ENCODE data around the gene RBM33.

Gene RBM33

GRCh38 chr7:155741082-155741481, 96.6 kb downstream of the RBM33 start:
- Histone ChIP-seq H3K27ac (no peak overlapping the region), H3K36me3 (peaks cover 81 to 96% (median 92%) of the 10 kb centered on the region in 11 experiments), H3K4me1 (peaks cover 0 to 12% (median 0%) of the 10 kb centered on the region in 10 experiments; a peak in 6 of 20 replicates), H3K9me3 (replicated peaks in 1 of 11) (no peaks in the 10 kb centered on the region), H3K9ac (no peak overlapping the region), H3K27me3 (no peaks in the 10 kb centered on the region), H3K4me2 (no peak overlapping the region), H4K20me1 (peaks cover 25 to 81% (median 46%) of the 10 kb centered on the region in 11 experiments; a peak in 21 of 22 replicates), H3K4me3 (no peak overlapping the region)
- no peak for TF ChIP-seq Cebpa-rat (IDR thresholded peaks at IDR 0.05)

- Histone ChIP-seq H4K20me1 (peaks cover 19 to 81% (median 40%) of the 10 kb centered on the region in 11 experiments; a peak in 21 of 22 replicates), H3K4me3 (no peak overlapping the region), H3K4me1 (peaks cover 0 to 12% (median 0%) of the 10 kb centered on the region in 10 experiments; a peak in 6 of 20 replicates), H3K36me3 (peaks cover 88 to 100% (median 95%) of the 10 kb centered on the region in 11 experiments), H3K9ac (no peak overlapping the region), H3K27ac (no peak overlapping the region), H3K27me3 (no peaks in the 10 kb centered on the region), H3K4me2 (no peak overlapping the region), H3K9me3 (replicated peaks in 1 of 11) (no peaks in the 10 kb centered on the region)
- no peak for TF ChIP-seq Cebpa-rat (IDR thresholded peaks at IDR 0.05)
These were observed 97.3 kb downstream of the RBM33 start for GRCh38 chr7:155741805-155742204.

- Histone ChIP-seq H3K36me3 (peaks cover 89 to 100% (median 95%) of the 10 kb centered on the region in 11 experiments), H3K27me3 (no peaks in the 10 kb centered on the region), H3K9ac (no peak overlapping the region), H3K4me3 (no peak overlapping the region), H3K4me1 (peaks cover 0 to 23% (median 0%) of the 10 kb centered on the region in 10 experiments; a peak in 7 of 20 replicates), H3K27ac (no peak overlapping the region), H3K9me3 (replicated peaks in 1 of 11) (no peaks in the 10 kb centered on the region), H3K4me2 (no peak overlapping the region), H4K20me1 (peaks cover 15 to 81% (median 42%) of the 10 kb centered on the region in 11 experiments; a peak in 21 of 22 replicates)
- no peak for TF ChIP-seq Cebpa-rat (IDR thresholded peaks at IDR 0.05)
These were observed 98.7 kb downstream of the RBM33 start for GRCh38 chr7:155743177-155743576.

- H3K4me3 ChIP-seq: no peak overlapping the region
- no peak overlapping the region for H3K9ac ChIP-seq
- TF ChIP-seq Cebpa-rat (IDR thresholded peaks at IDR 0.05): no peak
- peaks cover 0 to 41% (median 0%) of the 10 kb centered on the region in 10 experiments; a peak in 8 of 20 replicates for H3K4me1 ChIP-seq
- H4K20me1 ChIP-seq: peaks cover 30 to 87% (median 56%) of the 10 kb centered on the region in 11 experiments; a peak in 21 of 22 replicates
- H3K4me2 ChIP-seq: no peak overlapping the region
- peaks cover 78 to 100% (median 96%) of the 10 kb centered on the region in 11 experiments for H3K36me3 ChIP-seq
- no peak overlapping the region for H3K27ac ChIP-seq
- no peaks in the 10 kb centered on the region for H3K9me3 ChIP-seq (replicated peaks in 1 of 11)
- H3K27me3 ChIP-seq: no peaks in the 10 kb centered on the region
These were observed 100.7 kb downstream of the RBM33 start for GRCh38 chr7:155744971-155745683.

GRCh38 chr7:155745737-155746136, 101.3 kb downstream of the RBM33 start:
- no peak for TF ChIP-seq Cebpa-rat (IDR thresholded peaks at IDR 0.05)
- Histone ChIP-seq H3K27ac (no peak overlapping the region), H3K4me3 (no peak overlapping the region), H3K36me3 (peaks cover 72 to 100% (median 93%) of the 10 kb centered on the region in 11 experiments), H3K4me2 (no peak overlapping the region), H4K20me1 (peaks cover 29 to 90% (median 62%) of the 10 kb centered on the region in 11 experiments; a peak in 21 of 22 replicates), H3K9ac (no peak overlapping the region), H3K27me3 (no peaks in the 10 kb centered on the region), H3K4me1 (peaks cover 0 to 48% (median 0%) of the 10 kb centered on the region in 10 experiments; a peak in 8 of 20 replicates), H3K9me3 (replicated peaks in 1 of 11) (no peaks in the 10 kb centered on the region)

GRCh38 chr7:155746188-155746587, 101.7 kb downstream of the RBM33 start:
- H3K9me3 ChIP-seq (replicated peaks in 1 of 11): no peaks in the 10 kb centered on the region
- H3K36me3 ChIP-seq: peaks cover 68 to 100% (median 93%) of the 10 kb centered on the region in 11 experiments
- H4K20me1 ChIP-seq: peaks cover 24 to 90% (median 66%) of the 10 kb centered on the region in 11 experiments; a peak in 21 of 22 replicates
- H3K4me3 ChIP-seq: no peak overlapping the region
- H3K4me1 ChIP-seq: peaks cover 0 to 52% (median 0%) of the 10 kb centered on the region in 10 experiments; a peak in 8 of 20 replicates
- H3K27ac ChIP-seq: no peak overlapping the region
- TF ChIP-seq Cebpa-rat (IDR thresholded peaks at IDR 0.05): no peak
- no peaks in the 10 kb centered on the region for H3K27me3 ChIP-seq
- no peak overlapping the region for H3K4me2 ChIP-seq
- no peak overlapping the region for H3K9ac ChIP-seq

GRCh38 chr7:155747209-155747608, 102.7 kb downstream of the RBM33 start:
- peaks cover 0 to 62% (median 2%) of the 10 kb centered on the region in 10 experiments; a peak in 8 of 20 replicates for H3K4me1 ChIP-seq
- no peak for TF ChIP-seq Cebpa-rat (IDR thresholded peaks at IDR 0.05)
- no peaks in the 10 kb centered on the region for H3K27me3 ChIP-seq
- H3K4me2 ChIP-seq: no peak overlapping the region
- peaks cover 31 to 92% (median 73%) of the 10 kb centered on the region in 11 experiments; a peak in 21 of 22 replicates for H4K20me1 ChIP-seq
- H3K4me3 ChIP-seq: no peak overlapping the region
- H3K36me3 ChIP-seq: peaks cover 57 to 100% (median 93%) of the 10 kb centered on the region in 11 experiments
- H3K9me3 ChIP-seq (replicated peaks in 1 of 11): no peaks in the 10 kb centered on the region
- H3K27ac ChIP-seq: no peak overlapping the region
- H3K9ac ChIP-seq: no peak overlapping the region

GRCh38 chr7:155749578-155749977, 105.1 kb downstream of the RBM33 start:
- Histone ChIP-seq H3K4me1 (peaks cover 0 to 74% (median 17%) of the 10 kb centered on the region in 10 experiments; a peak in 12 of 20 replicates), H3K9ac (no peak overlapping the region), H3K9me3 (replicated peaks in 1 of 11) (no peaks in the 10 kb centered on the region), H3K4me2 (peak overlapping the region in 2 of 11 experiments; percentile 15 to 31; a peak in 2 of 22 replicates), H3K36me3 (peaks cover 34 to 100% (median 94%) of the 10 kb centered on the region in 11 experiments), H3K4me3 (no peak overlapping the region), H3K27ac (no peak overlapping the region), H3K27me3 (no peaks in the 10 kb centered on the region), H4K20me1 (peaks cover 54 to 99% (median 87%) of the 10 kb centered on the region in 11 experiments; a peak in 21 of 22 replicates)
- no peak for TF ChIP-seq Cebpa-rat (IDR thresholded peaks at IDR 0.05)
